Adrenal gland (tissue), 5 donors: Measurements from ENCODE around the gene ADK.

Experiments used
- POLR2A ChIP-seq, 2 donors: fragments of 450-650 bp; IDR thresholded peaks; one replicate each; pipeline ENCODE4 v1.6.1; 2017; ENCODE audit warnings: antibody characterized with exemption in 2 of 2, mild to moderate bottlenecking in 2 of 2, moderate library complexity in 1 of 2
- TF ChIP-seq, protein P1 (sequence below), 6 experiments: fragments of 450-650 bp in 4 of 6; fragments of 200-600 bp in 2 of 6; sonication (generic) in 1 of 6; IDR thresholded peaks; 1 replicate in 5 of 6; 2 replicates in 1 of 6; pipeline versions ENCODE4 v1.5.1 to v1.8.0; 2016 to 2021; ENCODE audit warnings: antibody characterized with exemption in 6 of 6, mild to moderate bottlenecking in 2 of 6, moderate library complexity in 1 of 6
- donor health status: DM: no; HTN: no; CAD: no.

DNA sequence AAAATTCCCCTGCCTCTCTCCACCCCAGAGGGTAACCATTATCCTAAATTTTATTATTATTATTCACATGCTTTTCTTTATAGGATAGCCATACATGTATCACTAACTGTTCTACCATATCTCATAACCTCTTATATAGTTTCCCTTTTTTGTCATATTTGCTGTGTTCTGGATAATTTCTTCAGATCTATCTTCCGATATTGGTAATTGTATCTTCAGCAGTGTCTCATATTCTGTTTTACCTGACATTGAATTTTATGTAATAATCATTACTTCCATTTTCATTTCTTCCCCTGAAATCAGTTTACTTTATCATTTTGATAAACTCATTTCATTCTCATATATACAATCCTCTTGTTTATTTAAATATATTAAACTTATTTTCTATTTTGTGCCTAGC is 273.5 kb downstream of the ADK start:
- TF ChIP-seq, protein P1, sequence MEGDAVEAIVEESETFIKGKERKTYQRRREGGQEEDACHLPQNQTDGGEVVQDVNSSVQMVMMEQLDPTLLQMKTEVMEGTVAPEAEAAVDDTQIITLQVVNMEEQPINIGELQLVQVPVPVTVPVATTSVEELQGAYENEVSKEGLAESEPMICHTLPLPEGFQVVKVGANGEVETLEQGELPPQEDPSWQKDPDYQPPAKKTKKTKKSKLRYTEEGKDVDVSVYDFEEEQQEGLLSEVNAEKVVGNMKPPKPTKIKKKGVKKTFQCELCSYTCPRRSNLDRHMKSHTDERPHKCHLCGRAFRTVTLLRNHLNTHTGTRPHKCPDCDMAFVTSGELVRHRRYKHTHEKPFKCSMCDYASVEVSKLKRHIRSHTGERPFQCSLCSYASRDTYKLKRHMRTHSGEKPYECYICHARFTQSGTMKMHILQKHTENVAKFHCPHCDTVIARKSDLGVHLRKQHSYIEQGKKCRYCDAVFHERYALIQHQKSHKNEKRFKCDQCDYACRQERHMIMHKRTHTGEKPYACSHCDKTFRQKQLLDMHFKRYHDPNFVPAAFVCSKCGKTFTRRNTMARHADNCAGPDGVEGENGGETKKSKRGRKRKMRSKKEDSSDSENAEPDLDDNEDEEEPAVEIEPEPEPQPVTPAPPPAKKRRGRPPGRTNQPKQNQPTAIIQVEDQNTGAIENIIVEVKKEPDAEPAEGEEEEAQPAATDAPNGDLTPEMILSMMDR (IDR thresholded peaks at IDR 0.05) = no peak
- no peak for TF ChIP-seq POLR2A (IDR thresholded peaks at IDR 0.05)
